Measurements from ENCODE around the gene BTBD10.

BTBD10 gene

GRCh38 chr11:13339195-13340153 is 123.5 kb downstream of the BTBD10 start:
- no peak for DNase-seq

- no peak for DNase-seq
These were observed 124.5 kb downstream of the BTBD10 start for GRCh38 chr11:13338427-13339069.

- DNase-seq: no peak
These were observed 125.0 kb downstream of the BTBD10 start for GRCh38 chr11:13338019-13338426.
